Hypothalamus (tissue), 51 donors: ENCODE results near the gene OSBPL9.
"Not testable (repeated sequence)": the region's sequence is repeated elsewhere in the genome, so short reads cannot be mapped to it uniquely, and the experiment has no call there.

Experiments
- DNase-seq, 51 donors: peaks; one replicate each; lab custom pipeline; 2025; lab: John Stamatoyannopoulos, UW

OSBPL9 gene

GRCh38 chr1:51635615-51636014, 18.7 kb downstream of the OSBPL9 start:
- DNase-seq = no peak

DNA sequence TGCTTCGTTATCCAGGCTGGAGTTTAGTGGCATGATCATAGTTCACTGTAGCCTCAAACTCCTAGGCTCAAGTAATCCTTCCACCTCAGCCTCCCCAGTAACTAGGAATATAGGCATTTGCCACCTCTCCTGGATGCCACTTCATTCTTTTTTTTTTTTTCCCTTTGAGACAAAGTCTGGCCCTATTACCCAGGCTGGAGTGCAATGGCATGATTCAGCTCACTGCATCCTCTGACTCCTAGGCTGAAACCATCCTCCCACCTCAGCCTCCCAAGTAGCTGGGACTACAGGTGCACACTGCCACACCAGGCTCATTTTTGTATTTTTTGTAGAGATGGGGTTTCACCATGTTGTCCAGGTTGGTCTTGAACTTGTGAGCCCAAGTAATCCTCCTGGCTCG, 19.3 kb downstream of the OSBPL9 start:
- DNase-seq = no peak

DNA sequence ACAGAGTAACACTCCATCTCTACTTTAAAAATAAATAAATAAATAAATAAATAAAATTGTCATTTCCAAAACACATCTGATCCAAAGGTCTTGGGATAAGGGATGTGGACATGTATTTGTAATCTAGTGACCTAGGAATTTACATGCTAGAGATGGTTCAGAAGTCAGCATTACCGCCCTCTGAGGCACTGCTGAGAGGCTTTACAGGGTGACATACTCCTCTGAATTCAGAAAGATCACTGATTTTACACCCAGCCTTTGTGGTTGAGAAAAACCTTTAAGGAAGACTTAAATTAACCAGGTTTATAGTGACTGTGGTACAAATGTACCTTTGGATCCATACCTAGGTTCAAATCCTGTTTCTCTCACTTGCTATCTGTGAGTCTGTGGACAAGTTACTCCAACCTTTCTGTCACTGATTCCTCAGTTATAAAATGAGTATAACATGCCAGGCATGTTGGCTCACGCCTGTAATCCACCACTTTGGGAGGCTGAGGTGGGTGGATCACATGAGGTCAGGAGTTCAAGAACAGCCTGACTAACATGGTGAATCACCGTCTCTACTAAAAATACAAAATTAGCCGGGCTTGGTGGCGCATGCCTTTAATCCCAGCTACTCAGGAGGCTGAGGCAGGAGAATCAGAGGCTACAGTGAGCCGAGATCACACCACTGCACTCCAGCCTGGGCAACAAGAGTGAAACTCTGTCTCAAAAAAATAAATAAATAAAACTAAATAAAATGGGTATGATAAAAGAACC, 20.1 kb downstream of the OSBPL9 start:
- DNase-seq = no peak

- no peak for DNase-seq
These were observed 21.5 kb downstream of the OSBPL9 start for GRCh38 chr1:51638350-51638749.

DNA sequence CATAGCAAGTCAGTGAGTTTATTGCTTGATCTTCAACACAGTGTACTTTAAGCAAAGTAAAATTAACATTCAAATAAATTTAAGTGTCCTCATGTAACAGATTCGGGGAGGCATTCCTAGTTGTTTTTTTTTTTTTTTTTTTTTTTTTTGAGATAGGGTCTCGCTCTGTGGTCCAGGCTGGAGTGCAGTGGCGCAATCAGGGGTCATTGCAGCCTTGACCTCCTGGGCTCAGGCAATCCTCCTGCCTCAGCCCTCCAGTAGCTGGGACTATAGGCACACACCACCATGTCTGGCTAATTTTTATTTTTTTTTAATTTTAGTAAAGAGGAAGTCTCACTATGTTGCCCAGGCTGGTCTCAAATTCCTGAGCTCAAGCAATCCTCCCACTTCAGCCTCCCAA, 22.8 kb downstream of the OSBPL9 start:
- DNase-seq = no peak

GRCh38 chr1:51641096-51641495, 24.2 kb downstream of the OSBPL9 start:
- no peak for DNase-seq

GRCh38 chr1:51642739-51643142, 25.8 kb downstream of the OSBPL9 start:
- no peak for DNase-seq

DNA sequence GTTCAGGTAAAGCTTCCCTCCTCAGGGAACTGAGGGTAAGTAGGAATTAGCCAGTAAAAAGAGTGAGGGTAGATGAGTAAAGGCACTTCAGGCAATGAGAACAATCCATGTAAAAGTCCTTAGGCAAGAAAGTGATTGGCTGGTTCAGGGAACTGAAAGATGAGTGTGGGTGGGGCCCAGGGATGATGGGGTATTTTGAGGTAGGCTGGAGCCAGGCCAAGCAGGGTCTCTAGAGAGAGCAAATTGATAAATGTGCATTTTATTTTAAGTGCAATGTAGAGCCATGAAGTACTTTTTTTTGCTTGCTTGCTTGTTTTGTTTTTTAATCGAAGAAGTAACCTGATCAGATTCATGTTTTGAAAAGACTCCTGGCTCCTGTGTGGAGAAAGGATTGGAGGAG, 26.5 kb downstream of the OSBPL9 start:
- no peak for DNase-seq

DNA sequence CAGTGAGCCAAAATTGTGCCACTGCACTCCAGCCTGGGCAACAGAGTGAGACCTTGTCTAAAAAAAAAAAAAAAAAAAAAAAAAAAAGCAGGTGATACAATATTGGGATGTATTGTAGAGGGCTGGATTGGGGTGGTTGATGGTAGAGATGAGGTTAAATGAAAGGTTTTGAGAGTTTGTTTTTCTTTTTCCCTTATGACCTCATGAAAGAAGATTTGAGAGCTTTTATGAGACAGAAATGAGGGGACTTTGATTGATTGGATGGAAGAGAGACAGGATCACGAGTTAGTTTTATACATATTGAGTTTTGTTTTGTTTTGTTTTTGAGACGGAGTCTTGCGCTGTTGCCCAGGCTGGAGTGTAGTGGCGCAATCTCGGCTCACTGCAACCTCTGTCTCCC, 27.1 kb downstream of the OSBPL9 start:
- no peak for DNase-seq

- DNase-seq = no peak
These were observed 27.8 kb downstream of the OSBPL9 start for GRCh38 chr1:51644533-51645197.

DNA sequence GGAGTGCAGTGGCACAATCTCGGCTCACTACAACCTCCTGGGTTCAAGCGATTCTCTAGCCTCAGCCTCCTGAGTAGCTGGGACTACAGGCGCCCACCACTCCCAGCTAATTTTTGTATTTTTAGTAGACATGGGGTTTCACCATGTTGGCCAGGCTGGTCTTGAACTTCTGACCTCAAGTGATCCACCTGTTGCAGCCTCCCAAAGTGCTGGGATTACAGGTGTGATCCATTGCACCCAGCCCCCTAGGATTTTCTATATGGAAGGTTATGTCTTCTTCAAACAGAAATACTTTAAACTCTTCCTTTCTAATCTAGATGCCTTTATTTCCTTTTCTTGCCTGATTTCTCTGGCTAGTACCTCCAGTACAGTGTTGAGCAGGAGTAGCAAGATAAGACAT, 29.7 kb downstream of the OSBPL9 start:
- DNase-seq = not testable (repeated sequence)

DNA sequence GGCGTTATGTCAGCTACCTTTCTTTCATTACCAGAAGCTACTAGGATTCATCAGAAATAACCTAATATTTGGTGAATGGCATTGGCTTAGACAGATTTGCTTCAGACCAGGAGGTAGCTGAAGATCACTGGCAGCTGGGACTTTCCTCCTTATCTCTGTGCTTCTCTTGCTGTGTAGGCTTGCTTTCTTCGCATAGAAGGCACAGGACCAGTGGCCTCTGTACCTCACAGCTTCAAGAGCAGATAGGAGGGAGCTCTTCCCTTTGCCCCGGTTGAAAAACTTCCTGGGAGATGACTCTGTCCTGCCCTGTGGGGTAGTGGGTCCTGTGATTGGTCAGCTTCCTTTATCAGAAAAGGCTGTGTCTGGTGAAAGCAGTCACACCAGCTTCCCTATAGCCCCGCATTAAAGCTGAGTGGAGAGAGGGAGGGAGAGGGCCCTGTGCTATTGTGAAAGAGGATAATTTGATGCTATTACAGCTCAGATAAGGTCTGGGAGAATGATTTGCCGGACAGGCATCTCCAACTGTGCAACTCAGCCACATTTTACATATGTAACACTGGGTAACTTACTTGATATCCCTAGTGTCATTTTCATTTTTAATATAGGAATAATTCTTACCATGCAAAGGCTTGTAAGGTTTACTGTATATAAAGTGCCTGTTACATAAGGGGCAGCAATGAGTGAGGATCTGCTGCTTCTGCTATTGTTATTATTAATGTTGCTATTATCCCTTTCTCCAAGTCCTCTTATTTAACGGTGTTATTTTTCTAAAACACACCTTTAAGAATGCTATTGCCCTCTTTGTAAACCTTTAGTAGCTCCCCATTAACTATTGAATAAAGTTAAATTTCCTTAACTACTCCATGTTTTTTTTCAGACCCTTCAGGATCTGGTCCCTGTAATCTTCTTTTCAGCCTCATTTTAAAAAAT, 31.6 kb downstream of the OSBPL9 start:
- peak in 1 of 51 donors; percentile 4 for DNase-seq

DNA sequence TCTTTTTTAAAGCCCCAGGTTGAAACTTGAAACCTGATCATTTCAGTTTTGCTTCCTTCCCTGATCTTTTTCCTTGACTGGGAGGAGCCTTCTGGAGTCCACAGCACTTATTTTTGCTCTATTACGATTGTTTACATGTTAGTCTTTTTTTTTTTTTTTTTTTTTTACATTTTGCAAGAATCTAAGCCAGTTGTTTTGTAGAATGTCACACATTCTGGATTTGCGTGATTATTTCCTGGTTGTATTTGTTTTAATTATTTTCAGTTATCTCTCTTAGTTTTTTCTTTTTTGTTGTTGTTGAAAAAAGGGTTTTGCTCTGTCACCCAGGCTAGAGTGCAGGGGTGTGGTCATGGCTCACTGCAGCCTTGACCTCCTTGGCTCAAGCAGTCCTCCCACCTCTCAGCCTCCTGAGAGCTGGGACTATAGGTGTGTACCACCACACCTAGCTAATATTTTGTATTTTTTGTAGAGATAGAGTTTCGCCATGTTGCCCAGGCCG, 32.8 kb downstream of the OSBPL9 start:
- DNase-seq = no peak

GRCh38 chr1:51650198-51650597, 33.3 kb downstream of the OSBPL9 start:
- DNase-seq = no peak

DNA sequence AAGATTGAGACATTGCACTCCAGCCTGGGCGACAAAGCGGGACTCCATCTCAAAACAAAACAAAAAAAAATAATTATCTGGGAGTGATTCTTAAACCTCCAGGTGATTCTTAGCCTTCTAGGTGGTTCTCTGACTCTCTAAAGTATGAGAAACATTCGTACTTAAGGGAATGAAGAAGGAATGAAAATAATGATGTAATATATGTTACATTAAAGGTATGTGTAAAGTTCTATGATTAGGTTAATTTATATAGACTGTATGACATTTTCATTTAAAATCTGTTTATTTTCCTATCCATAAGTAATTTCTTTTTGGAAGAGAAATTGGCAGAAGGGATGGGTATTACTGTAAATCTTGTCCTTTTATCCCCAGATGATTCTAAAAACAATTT, 34.7 kb downstream of the OSBPL9 start:
- no peak for DNase-seq

DNA sequence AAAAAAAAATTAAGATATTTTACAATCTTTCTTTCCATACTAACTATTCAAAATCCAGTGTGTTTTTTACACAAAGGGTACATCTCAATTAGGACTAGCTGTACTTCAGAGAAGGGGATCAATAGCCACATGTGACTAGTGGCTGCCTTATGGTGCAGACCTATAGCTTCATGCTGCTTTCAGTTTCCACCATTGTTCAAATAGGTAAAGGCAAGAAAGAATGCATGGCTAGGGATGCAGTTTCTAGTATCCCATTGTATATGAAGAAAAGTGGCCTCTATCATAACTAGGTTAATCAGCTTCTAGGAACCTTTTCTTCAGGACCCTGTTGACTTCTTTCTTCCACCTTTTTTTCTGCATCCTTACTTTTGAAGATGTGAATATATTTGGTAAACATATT, 35.7 kb downstream of the OSBPL9 start:
- DNase-seq = no peak

GRCh38 chr1:51653127-51653526, 36.2 kb downstream of the OSBPL9 start:
- no peak for DNase-seq

GRCh38 chr1:51654000-51654399, 37.1 kb downstream of the OSBPL9 start:
- no peak for DNase-seq

GRCh38 chr1:51656374-51656773, 39.5 kb downstream of the OSBPL9 start:
- no peak for DNase-seq

- DNase-seq = no peak
These were observed 43.7 kb downstream of the OSBPL9 start for GRCh38 chr1:51660580-51660979.

DNA sequence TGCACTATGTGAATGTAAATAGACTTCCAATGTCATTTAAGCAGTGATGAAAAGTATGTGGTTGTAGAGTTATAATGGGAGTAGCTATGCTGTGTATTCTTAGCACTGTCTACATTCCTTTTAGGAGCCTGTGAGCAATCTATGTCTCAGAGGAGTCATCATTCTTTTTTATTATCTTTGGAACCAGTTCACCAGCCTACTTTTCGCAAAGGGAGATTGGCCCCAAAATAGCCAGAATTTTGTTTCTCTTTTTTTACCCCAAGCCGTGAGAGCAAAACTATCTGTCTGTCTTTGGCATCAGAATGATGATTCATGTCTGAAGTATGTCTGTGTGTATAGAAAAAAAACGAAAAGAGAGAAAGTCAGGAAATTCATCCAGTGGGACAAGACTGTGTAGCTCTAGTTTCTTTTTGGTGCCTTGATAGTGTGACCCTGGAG, 44.2 kb downstream of the OSBPL9 start:
- no peak for DNase-seq
